ENCODE data around the gene FAM83G.

GRCh38 chr17:18980682-18981334 lies 23.8 kb downstream of the FAM83G start:
- TF ChIP-seq POLR2AphosphoS5 (IDR thresholded peaks at IDR 0.05; ENCODE audit: borderline replicate concordance, low read depth, low read length) (no peak), EZH2 (IDR thresholded peaks at IDR 0.05) (no peak), FOXP2 (optimal IDR thresholded peaks at IDR 0.05; ENCODE audit: control extremely low read depth, extremely low read length, insufficient read depth) (no peak)
